D721Med (cell line): ENCODE measurements around the gene DPP4.

Experiments
- DNase-seq: peaks from one replicate; pipeline ENCODE4 v3.0.0; 2011; ENCODE audit warnings: low spot score; ENCODE audit not compliant: insufficient read length
- FAIRE-seq: peaks from 2 replicates; lab custom pipeline; 2011; peaks lifted over from hg19 to GRCh38; lab: Jason Lieb, UNC
- CTCF ChIP-seq: IDR thresholded peaks from 2 replicates; pipeline ENCODE4 v1.5.1; 2012; ENCODE audit warnings: mild to moderate bottlenecking, control low read depth; ENCODE audit not compliant: insufficient read depth; ENCODE audit errors: missing control alignments

The DPP4 gene

GRCh38 chr2:162085090-162085891 lies 11.3 kb upstream of the DPP4 start:
- no peak for FAIRE-seq
- no peak for TF ChIP-seq CTCF

GRCh38 chr2:162084536-162084935 lies 10.5 kb upstream of the DPP4 start:
- TF ChIP-seq CTCF: no peak
- DNase-seq: no peak
- FAIRE-seq: no peak

More at GRCh38 chr2:162085090-162085891, 11.3 kb upstream of the DPP4 start:
- DNase-seq: no peak

GRCh38 chr2:162082681-162083080 lies 8.7 kb upstream of the DPP4 start:
- FAIRE-seq (peak; percentile 80), DNase-seq (no peak)
- no peak for TF ChIP-seq CTCF

- TF ChIP-seq CTCF: no peak
- DNase-seq: no peak
- peak; percentile 83 for FAIRE-seq
These were observed 8.0 kb upstream of the DPP4 start for GRCh38 chr2:162082036-162082435.

- no peak for TF ChIP-seq CTCF
- FAIRE-seq (no peak), DNase-seq (no peak)
These were observed 5.5 kb upstream of the DPP4 start for GRCh38 chr2:162079514-162079913.

GRCh38 chr2:162075689-162076132 lies 1.7 kb upstream of the DPP4 start:
- no peak for TF ChIP-seq CTCF
- DNase-seq: no peak
- no peak for FAIRE-seq
